Epithelial cell of esophagus (primary cell): ENCODE data around the gene ABTB1.
"Not testable (repeated sequence)": the region's sequence is repeated elsewhere in the genome, so short reads cannot be mapped to it uniquely, and the experiment has no call there.

Experiments used
- DNase-seq: peaks from one replicate; pipeline ENCODE4 v3.0.0; 2010; ENCODE audit warnings: low read depth
- H3K4me3 ChIP-seq: 2 replicates; pipeline ENCODE4 v1.5.1; 2011; ENCODE audit warnings: mild to moderate bottlenecking, low read length, control low read depth
- CTCF ChIP-seq: IDR thresholded peaks from 2 replicates; pipeline ENCODE4 v1.5.1; 2011; ENCODE audit warnings: low read depth, mild to moderate bottlenecking, low read length, control low read depth, inconsistent platforms; ENCODE audit not compliant: insufficient read depth; ENCODE audit errors: missing control alignments

The ABTB1 gene

GRCh38 chr3:127680798-127681221 is 8.1 kb downstream of the ABTB1 start:
- no peak for DNase-seq
- no peak for TF ChIP-seq CTCF
- no peak overlapping the region for H3K4me3 ChIP-seq

- DNase-seq, H3K4me3 ChIP-seq: not testable (repeated sequence)
Observed at GRCh38 chr3:127682175-127682554, 9.4 kb downstream of the ABTB1 start.

- DNase-seq, result no peak
- TF ChIP-seq CTCF, result no peak
- H3K4me3 ChIP-seq, result no peak overlapping the region
Observed at GRCh38 chr3:127682561-127682960, 9.8 kb downstream of the ABTB1 start.

GRCh38 chr3:127684871-127685707 is 12.3 kb downstream of the ABTB1 start:
- DNase-seq, result no peak
- no peak overlapping the region for H3K4me3 ChIP-seq
- no peak for TF ChIP-seq CTCF

- no peak overlapping the region for H3K4me3 ChIP-seq
- no peak for TF ChIP-seq CTCF
- no peak for DNase-seq
Observed at GRCh38 chr3:127685708-127686511, 13.2 kb downstream of the ABTB1 start.

- no peak for DNase-seq
- H3K4me3 ChIP-seq, result no peak overlapping the region
- no peak for TF ChIP-seq CTCF
Observed at GRCh38 chr3:127686512-127686894, 13.8 kb downstream of the ABTB1 start.

GRCh38 chr3:127687228-127687737 is 14.5 kb downstream of the ABTB1 start:
- DNase-seq, result no peak
- TF ChIP-seq CTCF, result no peak
- no peak overlapping the region for H3K4me3 ChIP-seq
